Kidney (tissue), 14 donors: ENCODE measurements around the gene SLX4IP. TPM values are rescaled to one million over a fixed set of nuclear protein-coding genes. Genes with fewer than 3 reads are reported as not detected.

ENCODE experiments used
- DNase-seq, 5 donors: peaks; one replicate each; pipeline ENCODE4 v3.0.0-alpha.2; 2013 to 2020
- FAIRE-seq: peaks from 2 replicates; lab custom pipeline; 2012; peaks lifted over from hg19 to GRCh38; lab: Jason Lieb, UNC
- H3K27ac ChIP-seq, 2 donors: one replicate each; pipeline ENCODE4 v1.7.0; 2013; ENCODE audit warnings: low read depth in 2 of 2, low read length in 2 of 2, inconsistent platforms in 1 of 2
- H3K27me3 ChIP-seq: one replicate; pipeline ENCODE4 v1.7.1; 2013; ENCODE audit warnings: low read length, inconsistent platforms; ENCODE audit not compliant: control insufficient read depth, insufficient read depth
- H3K36me3 ChIP-seq, 3 donors: one replicate each; pipeline versions ENCODE4 v1.7.0 to v1.7.1; 2013; ENCODE audit warnings: low read length in 3 of 3, control low read depth in 1 of 3, inconsistent platforms in 1 of 3; ENCODE audit not compliant: insufficient read depth in 3 of 3, control insufficient read depth in 2 of 3
- H3K4me1 ChIP-seq, 3 donors: one replicate each; pipeline versions ENCODE4 v1.7.0 to v1.7.1; 2013; ENCODE audit warnings: low read length in 3 of 3, inconsistent platforms in 1 of 3, low read depth in 1 of 3; ENCODE audit not compliant: control insufficient read depth in 2 of 3, insufficient read depth in 2 of 3
- H3K4me3 ChIP-seq, 3 donors: one replicate each; pipeline versions ENCODE4 v1.7.0 to v1.8.1; 2013; ENCODE audit warnings: low read length in 3 of 3, control low read depth in 1 of 3, inconsistent platforms in 1 of 3
- H3K9ac ChIP-seq, 3 donors: one replicate each; pipeline versions ENCODE4 v1.7.0 to v1.7.1; 2013; ENCODE audit warnings: low read length in 3 of 3, control low read depth in 1 of 3, inconsistent platforms in 1 of 3
- H3K9me3 ChIP-seq, 3 donors: one replicate each; pipeline versions ENCODE4 v1.7.0 to v1.7.1; 2013; ENCODE audit warnings: low read length in 3 of 3, control low read depth in 1 of 3, inconsistent platforms in 1 of 3; ENCODE audit not compliant: control insufficient read depth in 2 of 3, insufficient read depth in 1 of 3
- intact Hi-C: fragments of 100-400 bp; cut with DNase I; formaldehyde crosslinking; loops from one replicate; pipeline ENCODE4 v1.11.1; 2022
- polyA plus RNA-seq: library from polyadenylated mRNA; stranded (reverse); fragments of 350-450 nt; fragmentation: Illumina TruSeq; extraction: RNeasy Lipid Tissue Mini Kit (QIAGEN cat#74804); gene quantifications from one replicate; pipeline ENCODE4 v1.2.3, GENCODE V29; 2014; ENCODE audit warnings: low read depth, low replicate concordance; ENCODE audit not compliant: insufficient read depth
- total RNA-seq: library from RNA; stranded (reverse); fragmentation: NEBNext Ultra II Directional; extraction: Animal tissue kit (Norgen Biotek cat#: 25700); gene quantifications from one replicate; pipeline ENCODE4 v1.2.1, GENCODE V29; 2021
- TF ChIP-seq, protein P1 (sequence below): IDR thresholded peaks from 3 replicates; pipeline ENCODE4 v1.5.1; 2012; ENCODE audit warnings: mild to moderate bottlenecking, moderate library complexity, borderline replicate concordance; ENCODE audit not compliant: insufficient read depth; ENCODE audit errors: extremely low read depth
- donor health status: control.
- donor health status: control.
- donor health status: control.
- donor health status: control.
- donor health status: control.
- donor health status: DM: yes; HTN: yes; CAD: no.
- donor health status: Normal renal cell carcinoma (clear cell type).

SLX4IP gene
- total and polyA plus RNA-seq, 2 donors from 2014 or later, result 2.6 to 7.6 TPM

DNA sequence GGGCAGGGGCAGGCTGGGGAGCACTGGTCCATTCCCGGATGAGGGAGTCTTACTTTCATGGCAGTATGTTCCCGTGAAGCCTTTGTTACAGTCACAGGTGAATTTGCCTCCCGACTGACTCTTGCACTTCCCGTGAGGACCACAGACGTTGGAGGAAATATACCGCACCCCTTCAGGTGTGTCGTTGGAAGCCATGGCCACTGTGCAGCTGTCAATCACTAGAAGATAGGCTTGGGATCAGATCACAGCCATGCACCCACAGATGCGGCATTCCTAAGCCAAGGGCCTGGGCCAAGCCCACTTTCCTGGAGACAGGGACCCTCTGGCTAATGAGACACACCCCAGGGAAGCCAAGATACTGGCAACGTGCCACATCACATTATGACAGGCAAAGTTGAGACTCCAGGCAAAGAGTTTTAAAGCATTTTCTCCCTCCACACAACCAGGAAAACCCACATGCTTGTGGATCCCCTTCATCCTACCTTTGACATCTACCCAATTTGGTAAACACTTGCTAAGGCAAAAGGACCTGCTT, 211.8 kb downstream of the SLX4IP start:
- Histone ChIP-seq H3K27ac (no peak overlapping the region), H3K27me3 (no peaks in the 10 kb centered on the region), H3K9ac (no peak overlapping the region), H3K4me1 (peaks cover 0 to 3% (median 0%) of the 10 kb centered on the region in 3 donors), H3K9me3 (no peaks in the 10 kb centered on the region), H3K4me3 (no peak overlapping the region), H3K36me3 (peaks cover 20 to 93% (median 48%) of the 10 kb centered on the region in 3 donors)
- no peak for FAIRE-seq
- TF ChIP-seq, protein P1, sequence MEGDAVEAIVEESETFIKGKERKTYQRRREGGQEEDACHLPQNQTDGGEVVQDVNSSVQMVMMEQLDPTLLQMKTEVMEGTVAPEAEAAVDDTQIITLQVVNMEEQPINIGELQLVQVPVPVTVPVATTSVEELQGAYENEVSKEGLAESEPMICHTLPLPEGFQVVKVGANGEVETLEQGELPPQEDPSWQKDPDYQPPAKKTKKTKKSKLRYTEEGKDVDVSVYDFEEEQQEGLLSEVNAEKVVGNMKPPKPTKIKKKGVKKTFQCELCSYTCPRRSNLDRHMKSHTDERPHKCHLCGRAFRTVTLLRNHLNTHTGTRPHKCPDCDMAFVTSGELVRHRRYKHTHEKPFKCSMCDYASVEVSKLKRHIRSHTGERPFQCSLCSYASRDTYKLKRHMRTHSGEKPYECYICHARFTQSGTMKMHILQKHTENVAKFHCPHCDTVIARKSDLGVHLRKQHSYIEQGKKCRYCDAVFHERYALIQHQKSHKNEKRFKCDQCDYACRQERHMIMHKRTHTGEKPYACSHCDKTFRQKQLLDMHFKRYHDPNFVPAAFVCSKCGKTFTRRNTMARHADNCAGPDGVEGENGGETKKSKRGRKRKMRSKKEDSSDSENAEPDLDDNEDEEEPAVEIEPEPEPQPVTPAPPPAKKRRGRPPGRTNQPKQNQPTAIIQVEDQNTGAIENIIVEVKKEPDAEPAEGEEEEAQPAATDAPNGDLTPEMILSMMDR, result no peak
- intact Hi-C loops, result no loop called here
- no peak for DNase-seq

DNA sequence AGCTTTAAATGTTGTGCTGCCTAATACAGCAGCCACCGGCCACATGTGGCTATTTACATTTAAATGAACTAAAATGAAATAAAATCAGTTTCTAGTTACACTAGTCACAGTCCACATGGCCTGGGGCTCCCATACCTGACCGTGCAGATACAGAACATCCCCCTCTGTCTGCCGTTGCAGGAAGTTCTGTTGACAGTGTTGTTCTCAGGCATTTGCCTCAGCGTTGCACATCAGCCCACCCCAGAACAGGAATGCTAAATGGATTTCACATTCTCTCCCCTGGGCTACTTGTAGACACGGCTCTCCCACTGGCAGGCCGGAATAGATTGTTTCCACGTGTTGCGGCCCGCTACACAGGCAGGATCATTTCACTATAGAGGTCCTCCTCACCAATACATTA, 212.4 kb downstream of the SLX4IP start:
- Histone ChIP-seq H3K27me3 (no peaks in the 10 kb centered on the region), H3K36me3 (peaks cover 16 to 90% (median 42%) of the 10 kb centered on the region in 3 donors), H3K27ac (no peak overlapping the region), H3K4me1 (peaks cover 0 to 3% (median 2%) of the 10 kb centered on the region in 3 donors), H3K9me3 (no peaks in the 10 kb centered on the region), H3K9ac (no peak overlapping the region), H3K4me3 (no peak overlapping the region)
- intact Hi-C loops, result no loop called here
- TF ChIP-seq, protein P1, result no peak
- FAIRE-seq (no peak), DNase-seq (peak in 1 of 5 donors; percentile 57)

DNA sequence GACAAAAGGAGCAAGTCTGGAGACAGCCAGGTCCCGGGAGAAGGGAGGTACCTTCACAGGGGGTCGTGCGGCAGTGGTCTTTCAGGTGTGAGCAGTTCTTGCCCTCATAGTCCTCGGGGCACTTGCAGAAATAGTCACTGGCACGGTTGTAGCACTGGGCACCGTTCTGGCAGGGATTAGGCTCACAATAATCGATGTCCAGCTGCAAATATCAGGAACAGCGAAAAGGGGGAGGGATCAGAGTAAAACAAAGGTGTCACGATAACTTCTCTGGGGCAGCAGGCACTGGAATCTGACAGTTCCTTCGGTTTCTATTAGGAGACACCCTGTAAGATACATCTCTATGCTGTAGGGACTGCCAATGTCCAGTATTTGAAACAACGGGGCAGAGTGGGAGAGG, 212.8 kb downstream of the SLX4IP start:
- Histone ChIP-seq H3K36me3 (peaks cover 15 to 85% (median 39%) of the 10 kb centered on the region in 3 donors), H3K4me1 (peaks cover 0 to 3% (median 2%) of the 10 kb centered on the region in 3 donors), H3K9me3 (no peaks in the 10 kb centered on the region), H3K4me3 (no peak overlapping the region), H3K27ac (no peak overlapping the region), H3K27me3 (no peaks in the 10 kb centered on the region), H3K9ac (no peak overlapping the region)
- TF ChIP-seq, protein P1, result no peak
- intact Hi-C loops, result no loop called here
- no peak for DNase-seq
- FAIRE-seq, result no peak
